Endothelial cell of umbilical vein (primary cell): ENCODE measurements around the gene ZNF555. TPM values are rescaled to one million over a fixed set of nuclear protein-coding genes. Genes with fewer than 3 reads are reported as not detected.

Source experiments
- BruUV-seq: library from RNA; stranded (reverse); fragments of 400-500 nt; replicated peaks from 2 replicates; lab custom pipeline; 2021; lab: Mats Ljungman, UMichigan
- CTCF ChIA-PET: fragments of 300-600, 350-600 bp; sonication (Branson Sonifier 250); formaldehyde crosslinking; loops from one replicate; lab custom pipeline; 2021; ENCODE audit warnings: antibody characterized with exemption, inconsistent platforms; lab: Charles Lee
- POLR2A ChIA-PET: fragments of 300-600, 350-600 bp; sonication (Branson Sonifier 250); formaldehyde crosslinking; loops from one replicate; lab custom pipeline; 2021; ENCODE audit warnings: antibody characterized with exemption, inconsistent platforms; lab: Charles Lee
- DNase-seq: peaks from one replicate; pipeline ENCODE4 v3.0.0-alpha.2; 2011; ENCODE audit warnings: low read depth, low spot score
- FAIRE-seq: peaks from 2 replicates; lab custom pipeline; 2011; peaks lifted over from hg19 to GRCh38; lab: Jason Lieb, UNC
- H2AFZ ChIP-seq: 2 replicates; pipeline ENCODE4 v1.6.0; 2012; ENCODE audit warnings: low read depth, low read length, control low read depth, inconsistent platforms
- H3K27ac ChIP-seq: 2 replicates; pipeline ENCODE4 v1.5.1; 2011; ENCODE audit warnings: low read depth, mild to moderate bottlenecking, control low read depth, low read length, moderate library complexity; ENCODE audit not compliant: insufficient read depth
- H3K27me3 ChIP-seq, 2 experiments: 2 replicates each; pipeline versions ENCODE4 v1.6.0 to v1.6.1; 2011; ENCODE audit warnings: low read length in 2 of 2, mixed read lengths in 1 of 2; ENCODE audit not compliant: control insufficient read depth in 2 of 2, insufficient read depth in 2 of 2
- H3K36me3 ChIP-seq, 2 experiments: 2 replicates in 1 of 2; 3 replicates in 1 of 2; pipeline ENCODE4 v1.5.1; 2011; ENCODE audit warnings: low read length in 2 of 2, mild to moderate bottlenecking in 1 of 2, moderate library complexity in 1 of 2; ENCODE audit not compliant: control insufficient read depth in 2 of 2, insufficient read depth in 2 of 2; ENCODE audit errors: extremely low read depth in 1 of 2
- H3K4me1 ChIP-seq: 3 replicates; pipeline ENCODE4 v1.5.1; 2011; ENCODE audit warnings: mild to moderate bottlenecking, low read length; ENCODE audit not compliant: control insufficient read depth, insufficient read depth; ENCODE audit errors: extremely low read depth
- H3K4me2 ChIP-seq: 2 replicates; pipeline ENCODE4 v1.6.1; 2011; ENCODE audit warnings: low read length, control low read depth, mixed read lengths; ENCODE audit not compliant: insufficient read depth
- H3K4me3 ChIP-seq, 3 experiments: fragments of 200-600 bp in 1 of 3; sonication (generic), shearing (Covaris generic) in 1 of 3; replicated peaks in 1 of 3; 2 replicates each; pipeline ENCODE4 v1.5.1; 2011 to 2016; ENCODE audit warnings: control low read depth in 3 of 3, low read length in 3 of 3, mild to moderate bottlenecking in 2 of 3, inconsistent platforms in 1 of 3, low read depth in 1 of 3, moderate library complexity in 1 of 3; ENCODE audit not compliant: insufficient read depth in 1 of 3
- H3K79me2 ChIP-seq: 2 replicates; pipeline ENCODE4 v1.6.0; 2012; ENCODE audit warnings: low read length, inconsistent platforms; ENCODE audit not compliant: control insufficient read depth, insufficient read depth
- H3K9ac ChIP-seq: replicated peaks from 2 replicates; pipeline ENCODE3; 2011; ENCODE audit warnings: low read length, control low read depth; ENCODE audit not compliant: insufficient read depth; ENCODE audit errors: extremely low read depth
- H3K9me1 ChIP-seq: replicated peaks from 3 replicates; pipeline ENCODE4 v1.6.0; 2011; ENCODE audit warnings: mild to moderate bottlenecking, low read length; ENCODE audit not compliant: control insufficient read depth, insufficient read depth; ENCODE audit errors: extremely low read depth
- H3K9me3 ChIP-seq: replicated peaks from 2 replicates; pipeline ENCODE4 v1.5.1; 2012; ENCODE audit warnings: low read length, inconsistent platforms; ENCODE audit not compliant: control insufficient read depth, insufficient read depth
- H4K20me1 ChIP-seq: replicated peaks from 2 replicates; pipeline ENCODE3; 2011; ENCODE audit warnings: mild to moderate bottlenecking, low read length; ENCODE audit not compliant: control insufficient read depth, insufficient read depth; ENCODE audit errors: extremely low read depth
- CTCF ChIP-seq, 2 donors: IDR thresholded peaks; 1 replicate in 1 of 2; 2 replicates in 1 of 2; pipeline ENCODE4 v1.5.1; 2011; ENCODE audit warnings: low read length in 2 of 2, mild to moderate bottlenecking in 2 of 2, moderate library complexity in 2 of 2, control low read depth in 1 of 2, inconsistent platforms in 1 of 2, low read depth in 1 of 2; ENCODE audit not compliant: insufficient read depth in 1 of 2; ENCODE audit errors: extremely low read depth in 1 of 2
- EZH2 ChIP-seq: IDR thresholded peaks from 2 replicates; pipeline ENCODE4 v1.6.1; 2012; ENCODE audit warnings: borderline replicate concordance, low read depth, mild to moderate bottlenecking, moderate library complexity, low read length, inconsistent platforms; ENCODE audit not compliant: severe bottlenecking
- JUN ChIP-seq: IDR thresholded peaks from 2 replicates; pipeline ENCODE4 v1.6.1; 2011; ENCODE audit warnings: borderline replicate concordance, low read depth; ENCODE audit not compliant: insufficient read length, insufficient read depth
- POLR2AphosphoS5 ChIP-seq: IDR thresholded peaks from 2 replicates; pipeline ENCODE4 v1.6.1; 2012; ENCODE audit warnings: low read depth, mild to moderate bottlenecking, control low read depth, low read length, moderate library complexity; ENCODE audit not compliant: insufficient read depth
- dilution Hi-C: fragments of 300-500 bp; cut with MboI; formaldehyde crosslinking; loops from one replicate; pipeline ENCODE4 v1.15.0; 2019; ENCODE audit warnings: low sequenced_read_pairs; ENCODE audit not compliant: extremely low pct_ligation_motif_present
- intact Hi-C: fragments of 100-400 bp; cut with micrococcal nuclease; formaldehyde crosslinking; loops from one replicate; pipeline ENCODE4 v1.10.0; 2022
- polyA plus RNA-seq, 4 experiments: library from polyadenylated mRNA; depleted of rRNA in 3 of 4; stranded (reverse) in 3 of 4; unstranded in 1 of 4; fragments of >200 nt; gene quantifications; 2 replicates each; pipeline versions ENCODE4 v1.2.1 to v1.2.3, GENCODE V29; 2011 to 2012; ENCODE audit warnings: missing spikeins in 1 of 4
- total RNA-seq: library from RNA; stranded (reverse); gene quantifications from 2 replicates; pipeline ENCODE4 v1.2.3, GENCODE V29; 2021

ZNF555 gene
- total and polyA plus RNA-seq, 2 donors (not counting 3 experiments of a cell fraction or from before 2014, with no cell fraction given) = 1.6 to 5.4 TPM

GRCh38 chr19:2854849-2855248 lies 13.6 kb downstream of the ZNF555 start:
- no TSS peak for BruUV-seq
- H3K79me2 ChIP-seq = no peaks in the 10 kb centered on the region
- dilution Hi-C loops (no loop called here), intact Hi-C loops (no loop called here)
- no peaks in the 10 kb centered on the region for H4K20me1 ChIP-seq
- POLR2A ChIA-PET = no interaction called here
- H3K9me1 ChIP-seq = no peaks in the 10 kb centered on the region
- peaks cover 7% of the 10 kb centered on the region for H3K4me1 ChIP-seq
- no peak overlapping the region for H2AFZ ChIP-seq
- no peak overlapping the region for H3K9ac ChIP-seq
- H3K4me3 ChIP-seq = no peak overlapping the region
- CTCF ChIA-PET = no interaction called here
- H3K4me2 ChIP-seq = no peak overlapping the region
- H3K9me3 ChIP-seq = peaks cover 23% of the 10 kb centered on the region
- TF ChIP-seq CTCF (IDR thresholded peaks at IDR 0.05; ENCODE audit: extremely low read depth in 1 of 2, insufficient read depth in 1 of 2, low read depth in 1 of 2, low read length in 2 of 2) = no peak
- FAIRE-seq (no peak), DNase-seq (no peak)
- no peak overlapping the region for H3K27ac ChIP-seq
- no peaks in the 10 kb centered on the region for H3K27me3 ChIP-seq
- H3K36me3 ChIP-seq = peaks cover 18 to 21% of the 10 kb centered on the region in 2 experiments

GRCh38 chr19:2856457-2857050 lies 15.3 kb downstream of the ZNF555 start:
- Histone ChIP-seq H3K9ac (no peak overlapping the region), H3K4me3 (no peak overlapping the region), H4K20me1 (no peaks in the 10 kb centered on the region), H3K27me3 (no peaks in the 10 kb centered on the region), H3K4me2 (no peak overlapping the region), H2AFZ (no peak overlapping the region), H3K9me3 (peaks cover 23% of the 10 kb centered on the region), H3K36me3 (peaks cover 14 to 19% of the 10 kb centered on the region in 2 experiments), H3K9me1 (no peaks in the 10 kb centered on the region), H3K27ac (no peak overlapping the region), H3K4me1 (no peaks in the 10 kb centered on the region), H3K79me2 (no peaks in the 10 kb centered on the region)
- BruUV-seq = no TSS peak
- no peak for FAIRE-seq
- DNase-seq = no peak
- CTCF ChIA-PET = no interaction called here
- dilution Hi-C loops = no loop called here
- intact Hi-C loops = no loop called here
- no peak for TF ChIP-seq POLR2AphosphoS5
- TF ChIP-seq EZH2 = no peak
- no peak for TF ChIP-seq JUN
- POLR2A ChIA-PET = no interaction called here
